Adrenal gland (tissue), 5 donors: ENCODE measurements around the gene MBTPS2.

Experiments used
- POLR2A ChIP-seq, 2 donors: fragments of 450-650 bp; IDR thresholded peaks; one replicate each; pipeline ENCODE4 v1.6.1; 2017; ENCODE audit warnings: antibody characterized with exemption in 2 of 2, mild to moderate bottlenecking in 2 of 2, moderate library complexity in 1 of 2
- TF ChIP-seq, protein P1 (sequence below), 6 experiments: fragments of 450-650 bp in 4 of 6; fragments of 200-600 bp in 2 of 6; sonication (generic) in 1 of 6; IDR thresholded peaks; 1 replicate in 5 of 6; 2 replicates in 1 of 6; pipeline versions ENCODE4 v1.5.1 to v1.8.0; 2016 to 2021; ENCODE audit warnings: antibody characterized with exemption in 6 of 6, mild to moderate bottlenecking in 2 of 6, moderate library complexity in 1 of 6
- donor health status: DM: no; HTN: no; CAD: no.

- TF ChIP-seq, protein P1, sequence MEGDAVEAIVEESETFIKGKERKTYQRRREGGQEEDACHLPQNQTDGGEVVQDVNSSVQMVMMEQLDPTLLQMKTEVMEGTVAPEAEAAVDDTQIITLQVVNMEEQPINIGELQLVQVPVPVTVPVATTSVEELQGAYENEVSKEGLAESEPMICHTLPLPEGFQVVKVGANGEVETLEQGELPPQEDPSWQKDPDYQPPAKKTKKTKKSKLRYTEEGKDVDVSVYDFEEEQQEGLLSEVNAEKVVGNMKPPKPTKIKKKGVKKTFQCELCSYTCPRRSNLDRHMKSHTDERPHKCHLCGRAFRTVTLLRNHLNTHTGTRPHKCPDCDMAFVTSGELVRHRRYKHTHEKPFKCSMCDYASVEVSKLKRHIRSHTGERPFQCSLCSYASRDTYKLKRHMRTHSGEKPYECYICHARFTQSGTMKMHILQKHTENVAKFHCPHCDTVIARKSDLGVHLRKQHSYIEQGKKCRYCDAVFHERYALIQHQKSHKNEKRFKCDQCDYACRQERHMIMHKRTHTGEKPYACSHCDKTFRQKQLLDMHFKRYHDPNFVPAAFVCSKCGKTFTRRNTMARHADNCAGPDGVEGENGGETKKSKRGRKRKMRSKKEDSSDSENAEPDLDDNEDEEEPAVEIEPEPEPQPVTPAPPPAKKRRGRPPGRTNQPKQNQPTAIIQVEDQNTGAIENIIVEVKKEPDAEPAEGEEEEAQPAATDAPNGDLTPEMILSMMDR (IDR thresholded peaks at IDR 0.05) = no peak
- no peak for TF ChIP-seq POLR2A (IDR thresholded peaks at IDR 0.05)
Measured at GRCh38 chrX:21883258-21883657, 43.8 kb downstream of the MBTPS2 start.
